Endothelial cell (in vitro differentiated cells): Measurements from ENCODE around the gene ENTR1. TPM values are rescaled to one million over a fixed set of nuclear protein-coding genes. Genes with fewer than 3 reads are reported as not detected.

ENCODE experiments used
- DNase-seq: peaks from one replicate; pipeline ENCODE4 v3.0.0; 2021; ENCODE audit warnings: low spot score
- H3K27ac Mint-ChIP-seq: one replicate; pipeline ENCODE4 v1.8.0; 2021; ENCODE audit warnings: mixed read lengths, inconsistent platforms; ENCODE audit not compliant: unreplicated experiment
- H3K27me3 Mint-ChIP-seq: one replicate; pipeline ENCODE4 v1.8.0; 2021; ENCODE audit warnings: mild to moderate bottlenecking, moderate library complexity, mixed read lengths, inconsistent platforms; ENCODE audit not compliant: unreplicated experiment
- H3K36me3 Mint-ChIP-seq: one replicate; pipeline ENCODE4 v1.8.0; 2021; ENCODE audit warnings: mild to moderate bottlenecking, low read depth, mixed read lengths, inconsistent platforms; ENCODE audit not compliant: unreplicated experiment
- H3K4me1 Mint-ChIP-seq: one replicate; pipeline ENCODE4 v1.8.0; 2021; ENCODE audit warnings: mild to moderate bottlenecking, mixed read lengths, inconsistent platforms; ENCODE audit not compliant: unreplicated experiment
- H3K4me3 Mint-ChIP-seq: one replicate; pipeline ENCODE4 v1.8.0; 2021; ENCODE audit warnings: mild to moderate bottlenecking, mixed read lengths, inconsistent platforms; ENCODE audit not compliant: unreplicated experiment
- H3K9me3 Mint-ChIP-seq: one replicate; pipeline ENCODE4 v1.8.0; 2021; ENCODE audit warnings: mixed read lengths, inconsistent platforms; ENCODE audit not compliant: unreplicated experiment
- CTCF ChIP-seq: fragments of 200-600 bp; sonication (generic); IDR thresholded peaks from one replicate; pipeline ENCODE4 v1.5.0; 2021; ENCODE audit warnings: antibody characterized with exemption; ENCODE audit not compliant: unreplicated experiment
- total RNA-seq: library from RNA; stranded (reverse); fragmentation: NEBNext Ultra II Directional; extraction: Animal tissue kit (Norgen Biotek cat#: 25700); gene quantifications from one replicate; pipeline ENCODE4 v1.2.1, GENCODE V29; 2021; ENCODE audit not compliant: unreplicated experiment

Gene ENTR1
- total RNA-seq, 1 donor from 2014 or later, result 45.0 TPM

DNA sequence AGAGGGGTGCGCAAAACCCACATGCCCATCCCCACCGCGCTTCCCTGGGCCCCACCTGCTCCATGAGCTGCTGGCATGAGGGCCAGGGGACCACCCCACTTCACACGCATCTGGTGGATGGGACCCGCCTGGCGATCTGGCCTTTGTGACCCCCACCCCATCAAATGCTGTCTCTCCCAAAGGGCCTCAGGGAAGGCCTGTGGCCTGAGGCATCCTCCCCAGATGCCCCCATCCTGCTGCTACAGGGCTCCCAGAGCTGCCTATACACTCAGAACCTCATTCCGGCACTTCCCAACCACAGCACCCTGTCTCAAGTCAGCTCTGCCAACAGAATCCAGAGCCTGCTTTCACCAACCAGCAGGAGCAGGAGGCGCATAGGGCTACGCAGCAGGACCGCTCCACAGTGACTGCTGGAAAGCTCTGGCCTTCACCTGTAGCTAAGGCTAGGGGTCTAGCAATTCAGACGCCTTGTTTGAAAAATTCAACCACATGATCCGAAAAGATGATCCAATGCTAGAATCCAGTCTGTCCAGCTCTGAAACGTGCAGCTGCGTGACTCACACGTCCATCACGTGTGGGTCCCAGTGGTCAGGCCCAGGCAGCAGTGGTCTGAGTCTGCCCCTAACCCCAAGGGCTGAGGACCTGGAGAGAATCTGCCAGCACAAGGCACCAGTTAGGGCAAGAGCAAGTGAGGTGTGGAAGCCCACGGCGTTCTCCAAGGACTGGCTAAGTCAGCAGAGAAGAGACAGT, 9.1 kb downstream of the ENTR1 start:
- no peak for TF ChIP-seq CTCF
- Mint-ChIP-seq H3K27ac (no peak overlapping the region), H3K4me3 (peak overlapping the region; percentile 37), H3K9me3 (no peaks in the 10 kb centered on the region), H3K27me3 (peaks cover 18% of the 10 kb centered on the region), H3K36me3 (peaks cover 22% of the 10 kb centered on the region), H3K4me1 (peaks cover 7% of the 10 kb centered on the region)
- DNase-seq, result no peak

DNA sequence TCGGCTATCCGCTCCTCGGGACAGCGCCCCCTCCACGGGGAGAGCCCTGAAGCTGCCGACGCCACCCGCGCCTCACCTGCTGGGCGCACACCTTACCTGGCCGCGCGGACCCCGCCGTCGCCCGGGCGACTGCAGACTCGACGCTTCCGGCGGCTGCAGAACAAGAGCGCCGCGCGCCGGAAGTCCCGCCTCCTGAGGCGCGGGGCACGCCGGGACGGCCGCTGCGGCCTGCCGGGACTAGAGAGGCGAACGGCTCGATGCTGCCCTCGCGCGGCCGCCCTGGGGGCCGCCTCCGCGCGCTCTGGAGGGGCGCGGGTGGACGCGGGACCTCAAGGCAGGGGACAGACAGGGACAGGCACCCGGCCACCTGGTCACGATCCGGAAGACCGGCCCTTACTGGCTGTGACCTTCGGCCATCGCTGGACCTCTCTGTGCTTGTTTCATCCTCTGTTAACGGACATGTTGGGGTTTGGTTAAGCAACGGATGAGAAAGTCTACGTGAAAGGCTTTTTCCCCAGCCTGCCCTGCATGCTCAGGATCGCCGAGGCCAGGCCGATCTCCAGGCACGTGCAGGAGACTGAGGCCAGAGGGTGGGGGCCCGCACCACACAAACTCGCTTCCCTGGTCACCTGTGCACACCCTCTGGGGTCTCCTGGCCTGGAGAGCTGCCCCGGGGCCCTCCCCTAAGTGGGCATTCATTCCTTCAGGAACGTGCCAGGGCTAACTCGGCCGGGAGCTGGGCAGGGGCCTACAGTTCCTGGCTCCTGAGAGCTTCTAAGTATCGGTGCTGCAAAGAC, 10.2 kb downstream of the ENTR1 start, which contains the start of gene SNAPC4:
TSS of gene SNAPC4 (minus strand) at position 133 of the 797 bp plus-strand sequence. CDS start 1,742 bp downstream, outside the sequence.
- Mint-ChIP-seq H3K27me3 (peaks cover 13% of the 10 kb centered on the region), H3K36me3 (peaks cover 26% of the 10 kb centered on the region), H3K4me3 (peak within 1 kb of the TSS; percentile 96), H3K4me1 (peaks cover 7% of the 10 kb centered on the region), H3K27ac (peak within 1 kb of the TSS; percentile 75), H3K9me3 (no peaks in the 10 kb centered on the region)
- DNase-seq, result peak; percentile 95
- peak; percentile 58 for TF ChIP-seq CTCF

DNA sequence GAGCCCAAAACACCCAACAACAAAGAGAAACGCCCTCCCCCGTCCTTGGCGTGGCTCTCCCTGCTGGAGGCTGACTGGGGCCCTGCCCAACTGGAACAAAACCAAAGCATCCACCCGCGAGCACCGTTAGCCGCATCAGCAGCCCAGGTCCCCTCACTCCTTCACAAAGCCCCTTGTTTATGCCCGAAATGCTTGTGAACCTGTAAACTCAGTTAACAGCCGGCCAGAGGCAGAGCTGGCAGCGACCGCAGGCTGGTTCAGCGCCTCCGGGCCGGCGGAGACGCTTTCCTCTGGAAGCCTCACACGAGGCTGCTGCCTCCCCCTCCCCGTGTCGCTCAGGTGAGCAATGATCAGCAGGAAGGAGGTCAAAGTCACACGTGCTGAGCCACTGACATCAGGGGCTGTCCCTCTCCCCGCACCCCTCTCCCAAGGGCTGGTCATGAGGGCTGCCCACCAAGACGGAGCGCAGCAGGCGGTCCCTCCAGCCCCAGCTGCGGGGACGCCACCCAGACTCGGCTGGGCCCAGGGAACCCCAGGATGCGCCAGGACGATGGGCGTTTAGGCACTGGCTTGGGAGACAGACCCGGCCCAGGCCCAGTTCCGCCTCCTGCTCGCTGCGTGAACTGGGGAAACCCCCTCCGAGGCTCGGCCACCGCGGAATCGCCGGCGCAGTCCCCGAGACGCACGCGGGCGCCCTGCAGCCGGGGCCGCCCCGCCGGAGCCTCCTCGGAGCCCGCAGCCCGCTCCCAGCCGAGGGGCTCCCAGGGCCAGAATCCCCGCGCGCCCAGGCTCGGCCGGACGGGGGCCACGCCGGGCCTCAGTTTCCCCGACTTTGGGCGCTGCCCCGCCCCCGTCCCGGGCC, 11.0 kb downstream of the ENTR1 start:
- Mint-ChIP-seq H3K9me3 (no peaks in the 10 kb centered on the region), H3K27ac (peak overlapping the region; percentile 75), H3K4me3 (peak overlapping the region; percentile 96), H3K36me3 (peaks cover 27% of the 10 kb centered on the region), H3K4me1 (peaks cover 7% of the 10 kb centered on the region), H3K27me3 (peaks cover 10% of the 10 kb centered on the region)
- TF ChIP-seq CTCF, result no peak
- peak; percentile 32 for DNase-seq

DNA sequence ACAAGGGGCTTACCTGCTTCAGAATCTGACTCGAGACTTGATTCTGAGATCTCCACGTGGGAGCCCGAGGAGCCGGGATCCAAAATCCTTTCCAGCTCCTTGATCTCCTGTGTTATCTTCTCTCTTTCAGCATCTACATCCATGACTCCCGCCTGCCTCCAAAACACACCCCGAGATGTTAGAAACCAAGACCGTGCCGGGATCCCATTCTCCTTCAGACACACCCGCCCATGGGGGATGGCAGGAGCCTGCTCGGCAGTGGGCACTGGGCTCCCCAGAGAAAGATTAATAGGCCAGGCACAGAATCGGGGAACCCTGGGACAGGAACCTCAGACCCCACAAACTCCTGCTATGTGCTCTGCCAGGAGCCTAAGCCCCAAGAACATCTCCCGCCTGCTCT, 12.1 kb downstream of the ENTR1 start:
- peaks cover 10% of the 10 kb centered on the region for H3K27me3 Mint-ChIP-seq
- TF ChIP-seq CTCF, result no peak
- H3K36me3 Mint-ChIP-seq, result peaks cover 27% of the 10 kb centered on the region
- H3K4me3 Mint-ChIP-seq, result peak overlapping the region; percentile 50
- H3K27ac Mint-ChIP-seq, result no peak overlapping the region
- no peaks in the 10 kb centered on the region for H3K9me3 Mint-ChIP-seq
- H3K4me1 Mint-ChIP-seq, result peaks cover 7% of the 10 kb centered on the region
- DNase-seq, result no peak
